Measurements from ENCODE around the gene NAV3. TPM values are rescaled to one million over a fixed set of nuclear protein-coding genes. Genes with fewer than 3 reads are reported as not detected.

NAV3 gene
- total RNA-seq, 1 experiment from 2014 or later: 3.0 TPM

- H2BK5ac ChIP-seq (ENCODE audit: insufficient read length, low read length): no peak overlapping the region
- no peak overlapping the region for H3K14ac ChIP-seq (ENCODE audit: insufficient read depth, low read length)
- WGBS (ENCODE audit: extremely low coverage, insufficient read length, low lambda C conversion rate): no CpG with 5 or more reads among the region's 2 CpGs
- H3K27ac Mint-ChIP-seq: peak overlapping the region in 1 of 3 experiments; percentile 15; a peak in 2 of 7 replicates
- H3K23ac ChIP-seq (ENCODE audit: insufficient read length, low read depth, low read length): no peak overlapping the region
- no peak for DNase-seq
- H2BK120ac ChIP-seq (ENCODE audit: low read depth, low read length, poor library complexity, severe bottlenecking): no peak overlapping the region
- no peak overlapping the region for H3K4ac ChIP-seq (ENCODE audit: low read depth, low read length)
- no peak overlapping the region for H3K27ac ChIP-seq (ENCODE audit: insufficient read length, low read depth, low read length)
- H3K9ac ChIP-seq (ENCODE audit: extremely low read depth, insufficient read length, low read length): no peak overlapping the region
- H2BK15ac ChIP-seq (ENCODE audit: low read depth, low read length): no peak overlapping the region
- no peak overlapping the region for H2BK20ac ChIP-seq (ENCODE audit: low read depth, low read length, poor library complexity, severe bottlenecking)
- no peaks in the 10 kb centered on the region for H3K27me3 ChIP-seq (ENCODE audit: insufficient read depth, low read length)
- H3K23me2 ChIP-seq (ENCODE audit: insufficient read length, low read depth, low read length, poor library complexity, severe bottlenecking): no peaks in the 10 kb centered on the region
- H4K91ac ChIP-seq (ENCODE audit: insufficient read length, low read depth, low read length): no peak overlapping the region
- no peak overlapping the region for H2AFZ ChIP-seq (ENCODE audit: low read length)
- no peak for TF ChIP-seq CTCF (conservative IDR thresholded peaks at IDR 0.05)
- H3K18ac ChIP-seq (ENCODE audit: insufficient read length, low read depth, low read length): no peak overlapping the region
- no peak overlapping the region for H3K4me3 Mint-ChIP-seq
- H4K20me1 ChIP-seq (ENCODE audit: control insufficient read depth, insufficient read depth, insufficient read length): no peaks in the 10 kb centered on the region
- no peaks in the 10 kb centered on the region for H3K4me1 Mint-ChIP-seq
- no peak overlapping the region for H3K56ac ChIP-seq (ENCODE audit: insufficient read length, low read depth, low read length)
- no peaks in the 10 kb centered on the region for H3K4me1 ChIP-seq (ENCODE audit: insufficient read depth, low read length)
- H2BK12ac ChIP-seq (ENCODE audit: insufficient read length, low read depth, low read length): no peak overlapping the region
- H2AK5ac ChIP-seq (ENCODE audit: insufficient read length, low read length): no peak overlapping the region
- H3K79me2 ChIP-seq (ENCODE audit: insufficient read depth, low read length): no peaks in the 10 kb centered on the region
- no peaks in the 10 kb centered on the region for H3K79me1 ChIP-seq (ENCODE audit: insufficient read depth, low read depth, low read length, poor library complexity, severe bottlenecking)
- no peaks in the 10 kb centered on the region for H3K36me3 Mint-ChIP-seq (ENCODE audit: insufficient read depth in 1 of 3, low read depth in 3 of 3)
- H4K8ac ChIP-seq (replicated peaks; ENCODE audit: insufficient read length, low read depth, low read length): no peak overlapping the region
- no peaks in the 10 kb centered on the region for H3K27me3 Mint-ChIP-seq (ENCODE audit: low read depth)
- H3K4me2 ChIP-seq (ENCODE audit: insufficient read depth, insufficient read length, low read length): no peak overlapping the region
- no peak overlapping the region for H4K5ac ChIP-seq (ENCODE audit: insufficient read length, low read depth, low read length)
- no peaks in the 10 kb centered on the region for H3K9me3 ChIP-seq (ENCODE audit: control insufficient read depth, low read depth, low read length)
- no peaks in the 10 kb centered on the region for H3K9me3 Mint-ChIP-seq
- no peak overlapping the region for H3T11ph ChIP-seq (ENCODE audit: low read length)
These were observed 16.4 kb downstream of the NAV3 start for GRCh38 chr12:77847060-77847541.
